Central memory CD8-positive, alpha-beta T cell (primary cell): ENCODE measurements around the gene CEP63.

Source experiments
- ATAC-seq: fragments of 150-1000 bp; cut with Tn5 transposase; replicated peaks from 2 replicates; pipeline ENCODE4 v1.10.0; 2022; ENCODE audit warnings: mild to moderate bottlenecking, moderate FRiP score, moderate number of reproducible peaks; ENCODE audit not compliant: poor library complexity, severe bottlenecking; ENCODE audit errors: extremely low read depth
- DNase-seq, 2 donors: peaks; one replicate each; pipeline ENCODE4 v3.0.0; 2021; ENCODE audit warnings: low spot score in 2 of 2
- H3K27ac Mint-ChIP-seq: one replicate; pipeline ENCODE4 v1.8.0; 2022; ENCODE audit warnings: low read depth, mild to moderate bottlenecking, moderate library complexity, mixed read lengths
- H3K27me3 Mint-ChIP-seq: one replicate; pipeline ENCODE4 v1.8.0; 2022; ENCODE audit warnings: mixed read lengths
- H3K36me3 Mint-ChIP-seq: one replicate; pipeline ENCODE4 v1.8.0; 2022; ENCODE audit warnings: mild to moderate bottlenecking, moderate library complexity, mixed read lengths; ENCODE audit not compliant: insufficient read depth
- H3K4me1 Mint-ChIP-seq: one replicate; pipeline ENCODE4 v1.8.0; 2022; ENCODE audit warnings: mixed read lengths
- H3K4me3 Mint-ChIP-seq: one replicate; pipeline ENCODE4 v1.8.0; 2022; ENCODE audit warnings: mild to moderate bottlenecking, moderate library complexity, mixed read lengths
- H3K9me3 Mint-ChIP-seq: one replicate; pipeline ENCODE4 v1.8.0; 2022; ENCODE audit warnings: mixed read lengths

CEP63 gene

GRCh38 chr3:134473868-134474546 is 11.8 kb upstream of the CEP63 start:
- Mint-ChIP-seq H3K4me3 (no peak overlapping the region), H3K36me3 (peaks cover 27% of the 10 kb centered on the region), H3K9me3 (no peaks in the 10 kb centered on the region), H3K4me1 (no peaks in the 10 kb centered on the region), H3K27me3 (no peaks in the 10 kb centered on the region), H3K27ac (no peak overlapping the region)
- DNase-seq (peak; percentile 65 to 75), ATAC-seq (peak; percentile 75)

GRCh38 chr3:134474956-134475355 is 10.9 kb upstream of the CEP63 start:
- Mint-ChIP-seq H3K27me3 (no peaks in the 10 kb centered on the region), H3K4me3 (no peak overlapping the region), H3K27ac (no peak overlapping the region), H3K9me3 (no peaks in the 10 kb centered on the region), H3K4me1 (no peaks in the 10 kb centered on the region), H3K36me3 (peaks cover 27% of the 10 kb centered on the region)
- DNase-seq (no peak), ATAC-seq (no peak)

DNA sequence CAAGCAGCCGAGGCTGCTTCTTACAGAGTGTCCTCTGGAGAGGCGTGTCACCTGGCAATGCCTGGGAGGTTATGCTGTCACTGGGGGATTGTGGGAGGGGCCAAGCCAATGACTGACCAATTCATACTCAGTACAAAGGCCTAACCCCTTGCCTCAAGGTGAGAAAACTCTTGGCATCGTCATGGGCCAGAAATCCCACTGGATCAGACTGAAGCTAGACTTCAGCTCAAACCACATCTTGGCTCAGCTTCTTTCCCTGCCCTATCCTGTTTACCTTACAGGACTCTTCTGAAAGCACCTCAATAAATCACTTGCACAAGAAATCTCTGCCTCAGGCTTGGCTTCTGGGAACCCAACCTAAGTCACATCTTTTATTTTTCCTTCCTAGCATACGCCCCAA is 9.6 kb upstream of the CEP63 start:
- H3K36me3 Mint-ChIP-seq, result peaks cover 32% of the 10 kb centered on the region
- H3K27me3 Mint-ChIP-seq, result no peaks in the 10 kb centered on the region
- H3K9me3 Mint-ChIP-seq, result no peaks in the 10 kb centered on the region
- ATAC-seq (no peak), DNase-seq (no peak)
- no peak overlapping the region for H3K27ac Mint-ChIP-seq
- no peak overlapping the region for H3K4me3 Mint-ChIP-seq
- H3K4me1 Mint-ChIP-seq, result no peaks in the 10 kb centered on the region

GRCh38 chr3:134477002-134477401 is 8.9 kb upstream of the CEP63 start:
- ATAC-seq, result no peak
- no peak for DNase-seq
- no peak overlapping the region for H3K27ac Mint-ChIP-seq

GRCh38 chr3:134477938-134478337 is 7.9 kb upstream of the CEP63 start:
- ATAC-seq, result no peak
- no peaks in the 10 kb centered on the region for H3K9me3 Mint-ChIP-seq
- H3K27me3 Mint-ChIP-seq, result no peaks in the 10 kb centered on the region
- H3K27ac Mint-ChIP-seq, result no peak overlapping the region
- no peak overlapping the region for H3K4me3 Mint-ChIP-seq
- DNase-seq, result no peak
- H3K4me1 Mint-ChIP-seq, result peaks cover 2% of the 10 kb centered on the region
- peaks cover 33% of the 10 kb centered on the region for H3K36me3 Mint-ChIP-seq

More at GRCh38 chr3:134477002-134477401, 8.9 kb upstream of the CEP63 start:
- Mint-ChIP-seq H3K4me3 (no peak overlapping the region), H3K36me3 (peaks cover 32% of the 10 kb centered on the region), H3K4me1 (no peaks in the 10 kb centered on the region), H3K27me3 (no peaks in the 10 kb centered on the region), H3K9me3 (no peaks in the 10 kb centered on the region)

GRCh38 chr3:134480546-134480945 is 5.3 kb upstream of the CEP63 start:
- H3K27ac Mint-ChIP-seq, result no peak overlapping the region
- H3K4me1 Mint-ChIP-seq, result peaks cover 20% of the 10 kb centered on the region
- H3K27me3 Mint-ChIP-seq, result no peaks in the 10 kb centered on the region
- peaks cover 44% of the 10 kb centered on the region for H3K36me3 Mint-ChIP-seq
- no peak for ATAC-seq
- no peak for DNase-seq
- no peaks in the 10 kb centered on the region for H3K9me3 Mint-ChIP-seq
- H3K4me3 Mint-ChIP-seq, result no peak overlapping the region

GRCh38 chr3:134481166-134481565 is 4.7 kb upstream of the CEP63 start:
- Mint-ChIP-seq H3K4me3 (no peak overlapping the region), H3K9me3 (no peaks in the 10 kb centered on the region), H3K27ac (peak overlapping the region; percentile 24), H3K4me1 (peaks cover 20% of the 10 kb centered on the region), H3K27me3 (no peaks in the 10 kb centered on the region), H3K36me3 (peaks cover 45% of the 10 kb centered on the region)
- ATAC-seq (no peak), DNase-seq (no peak)

- DNase-seq, result no peak
- ATAC-seq, result no peak
- H3K9me3 Mint-ChIP-seq, result no peaks in the 10 kb centered on the region
- H3K27ac Mint-ChIP-seq, result no peak overlapping the region
- H3K36me3 Mint-ChIP-seq, result peaks cover 36% of the 10 kb centered on the region
- no peak overlapping the region for H3K4me3 Mint-ChIP-seq
- peaks cover 33% of the 10 kb centered on the region for H3K4me1 Mint-ChIP-seq
- no peaks in the 10 kb centered on the region for H3K27me3 Mint-ChIP-seq
Observed at GRCh38 chr3:134482622-134483021, 3.2 kb upstream of the CEP63 start.

GRCh38 chr3:134483195-134483900 is 2.5 kb upstream of the CEP63 start:
- Mint-ChIP-seq H3K4me3 (peak overlapping the region; percentile 91), H3K27ac (peak overlapping the region; percentile 62), H3K27me3 (no peaks in the 10 kb centered on the region), H3K9me3 (no peaks in the 10 kb centered on the region), H3K4me1 (peaks cover 38% of the 10 kb centered on the region), H3K36me3 (peaks cover 31% of the 10 kb centered on the region)
- DNase-seq (no peak), ATAC-seq (no peak)

DNA sequence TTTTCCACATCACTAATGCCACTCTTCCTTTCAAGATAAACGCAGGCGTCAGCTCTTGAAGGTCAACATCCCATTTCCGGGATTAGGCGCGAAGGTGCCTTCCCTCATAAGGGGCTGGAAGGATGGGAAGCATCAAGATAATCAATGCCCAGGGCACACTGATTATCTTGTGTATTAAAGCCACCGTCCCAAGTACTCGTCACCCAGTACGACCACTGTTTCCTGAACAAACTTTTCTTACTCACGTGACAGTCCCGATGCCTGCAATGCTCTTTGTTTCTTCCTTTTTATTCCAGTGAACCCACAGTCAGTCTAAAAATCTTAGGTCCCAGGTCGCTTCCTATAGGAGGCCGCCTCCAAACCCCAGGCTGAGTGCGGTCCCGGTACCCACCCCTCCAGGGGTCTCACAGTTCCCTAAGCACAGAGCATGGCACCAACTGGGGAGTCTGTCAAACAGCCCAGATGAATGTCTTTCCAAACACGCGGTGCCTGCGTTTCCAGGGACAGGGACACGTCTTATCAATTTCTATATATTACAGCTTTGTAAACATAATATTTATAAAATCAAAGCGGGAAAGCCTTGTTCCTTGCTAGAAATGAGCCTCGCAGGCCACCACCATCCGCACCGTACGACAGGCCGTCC is 661 bp upstream of the CEP63 start:
- peaks cover 38% of the 10 kb centered on the region for H3K4me1 Mint-ChIP-seq
- H3K4me3 Mint-ChIP-seq, result peak overlapping the region; percentile 91
- ATAC-seq (no peak), DNase-seq (peak in 1 of 2 donors; percentile 87)
- no peaks in the 10 kb centered on the region for H3K27me3 Mint-ChIP-seq
- no peaks in the 10 kb centered on the region for H3K9me3 Mint-ChIP-seq
- H3K36me3 Mint-ChIP-seq, result peaks cover 29% of the 10 kb centered on the region
- peak overlapping the region; percentile 98 for H3K27ac Mint-ChIP-seq

DNA sequence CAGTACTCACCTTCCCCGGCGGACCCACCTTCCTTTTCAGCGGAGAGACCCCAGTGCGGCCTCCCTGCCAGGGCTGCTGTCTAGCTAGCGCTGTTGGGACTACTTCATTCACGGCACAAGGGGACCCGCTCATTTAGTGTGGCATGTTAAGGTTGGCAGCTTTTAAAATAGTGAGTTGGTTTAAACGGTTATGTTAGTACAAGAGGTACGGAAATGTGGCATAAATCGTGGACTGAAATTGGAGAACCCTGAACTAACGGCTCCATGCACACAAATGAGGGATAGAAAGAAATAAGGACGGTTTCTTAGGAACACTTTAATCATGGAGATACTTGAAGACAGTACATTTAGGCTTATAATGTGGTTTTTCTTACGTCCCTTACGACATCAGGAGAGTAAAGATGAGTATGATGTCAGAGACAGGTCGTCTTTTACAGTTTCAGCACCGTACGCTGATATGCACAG is 752 bp downstream of the CEP63 start:
- DNase-seq (no peak), ATAC-seq (peak; percentile 29)
- Mint-ChIP-seq H3K4me3 (peak overlapping the region; percentile 91), H3K36me3 (peaks cover 24% of the 10 kb centered on the region), H3K9me3 (no peaks in the 10 kb centered on the region), H3K27ac (peak overlapping the region; percentile 98), H3K4me1 (peaks cover 44% of the 10 kb centered on the region), H3K27me3 (no peaks in the 10 kb centered on the region)

DNA sequence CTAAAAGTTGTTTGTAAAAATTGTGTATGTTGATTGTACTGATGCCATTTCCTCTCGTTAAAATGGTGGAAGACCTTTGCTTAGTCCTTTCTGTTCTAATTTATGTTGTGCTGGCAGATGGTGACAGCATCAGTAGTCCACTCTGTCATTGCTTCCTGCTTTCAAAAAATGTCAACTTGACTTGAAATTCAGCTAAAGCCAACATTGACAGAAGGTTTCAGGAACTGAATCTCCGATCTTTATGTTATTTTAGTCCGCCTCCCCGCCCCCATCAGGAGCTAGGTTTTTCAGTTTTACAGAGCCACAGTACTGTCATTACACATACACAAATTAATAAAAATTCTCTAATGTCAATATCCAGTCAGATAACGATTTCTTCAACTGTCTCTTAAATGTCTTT is 1.5 kb downstream of the CEP63 start:
- Mint-ChIP-seq H3K9me3 (no peaks in the 10 kb centered on the region), H3K27me3 (no peaks in the 10 kb centered on the region), H3K4me1 (peaks cover 44% of the 10 kb centered on the region), H3K36me3 (peaks cover 23% of the 10 kb centered on the region), H3K4me3 (peak overlapping the region; percentile 57), H3K27ac (peak overlapping the region; percentile 98)
- DNase-seq, result no peak
- no peak for ATAC-seq

DNA sequence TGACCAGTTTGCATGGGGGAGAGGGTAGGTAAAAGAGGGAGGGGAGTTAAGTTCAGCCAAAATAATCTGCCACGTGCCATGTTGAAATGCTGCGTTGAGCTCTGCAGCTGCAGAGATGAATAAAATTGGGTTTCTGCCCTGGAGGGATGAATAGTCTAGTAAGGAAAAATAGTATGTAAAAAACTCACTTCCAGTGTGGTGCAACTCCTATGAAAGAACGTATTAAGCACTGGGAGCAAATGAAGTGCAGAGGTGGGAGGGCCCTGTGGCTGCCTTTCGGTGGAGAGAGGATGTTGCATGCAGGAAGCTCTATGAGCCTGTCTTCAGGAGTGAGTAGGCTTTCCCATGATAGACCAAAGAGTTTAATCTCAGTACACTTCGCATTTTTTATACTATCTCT is 8.6 kb downstream of the CEP63 start:
- Mint-ChIP-seq H3K9me3 (no peaks in the 10 kb centered on the region), H3K27ac (no peak overlapping the region), H3K4me3 (no peak overlapping the region), H3K27me3 (no peaks in the 10 kb centered on the region), H3K36me3 (peaks cover 13% of the 10 kb centered on the region), H3K4me1 (peaks cover 61% of the 10 kb centered on the region)
- ATAC-seq (no peak), DNase-seq (no peak)
